HepG2 (cell line): ENCODE data around the gene SPATC1L.

Source experiments
- ARNT ChIP-seq: fragments of 450-650 bp; IDR thresholded peaks from 2 replicates; pipeline ENCODE4 v1.6.1; 2017
- BRD4 ChIP-seq: sonication (generic); formaldehyde crosslinking; IDR thresholded peaks from 2 replicates; pipeline ENCODE4 v1.4.0; 2020; ENCODE audit warnings: missing genetic modification reagents
- CENPX ChIP-seq: sonication (generic); formaldehyde crosslinking; IDR thresholded peaks from 2 replicates; pipeline ENCODE4 v1.9.0; 2021; ENCODE audit warnings: mild to moderate bottlenecking, missing genetic modification reagents, moderate library complexity
- MLLT10 ChIP-seq: sonication (generic); formaldehyde crosslinking; IDR thresholded peaks from 2 replicates; pipeline ENCODE4 v1.4.0; 2020; ENCODE audit warnings: missing genetic modification reagents
- NONO ChIP-seq, 2 experiments: fragments of 450-650 bp in 1 of 2; sonication (generic) in 1 of 2; formaldehyde crosslinking in 1 of 2; IDR thresholded peaks in 1 of 2; conservative IDR thresholded peaks in 1 of 2; 2 replicates each; pipeline versions ENCODE4 v1.6.1 to v1.8.0; 2017 to 2022; ENCODE audit warnings: mild to moderate bottlenecking in 1 of 2, missing genetic modification reagents in 1 of 2, moderate library complexity in 1 of 2
- POLR2A ChIP-seq, 2 experiments: IDR thresholded peaks; 2 replicates each; pipeline ENCODE4 v1.6.1; 2011; ENCODE audit warnings: low read depth in 2 of 2, low read length in 2 of 2, mild to moderate bottlenecking in 1 of 2, moderate library complexity in 1 of 2; ENCODE audit not compliant: insufficient read depth in 1 of 2
- YY1 ChIP-seq: IDR thresholded peaks from 2 replicates; pipeline ENCODE4 v1.6.1; 2011; ENCODE audit warnings: low read length, low read depth, moderate library complexity, mild to moderate bottlenecking; ENCODE audit not compliant: insufficient read depth, insufficient replicate concordance
- ZNF3 ChIP-seq: IDR thresholded peaks from 2 replicates; pipeline ENCODE4 v1.7.0; 2017; ENCODE audit warnings: inconsistent platforms
- ZNF816 ChIP-seq: sonication (generic); formaldehyde crosslinking; IDR thresholded peaks from 2 replicates; pipeline ENCODE4 v1.8.0; 2022; ENCODE audit warnings: missing genetic modification reagents, mild to moderate bottlenecking, borderline replicate concordance
- TF ChIP-seq, protein P1 (sequence below): sonication (generic); formaldehyde crosslinking; IDR thresholded peaks from 2 replicates; pipeline ENCODE4 v1.8.1; 2023; ENCODE audit warnings: missing genetic modification reagents, inconsistent platforms, borderline replicate concordance
- TF ChIP-seq, protein P2 (sequence below): sonication (generic); formaldehyde crosslinking; IDR thresholded peaks from 2 replicates; pipeline ENCODE4 v1.4.0; 2020; ENCODE audit warnings: missing genetic modification reagents
- TF ChIP-seq, protein P3 (sequence below), 2 experiments: sonication (generic) in 1 of 2; formaldehyde crosslinking in 1 of 2; IDR thresholded peaks; 2 replicates each; pipeline versions ENCODE4 v1.5.1 to v1.6.1; 2011 to 2020; ENCODE audit warnings: borderline replicate concordance in 1 of 2, low read depth in 1 of 2, low read length in 1 of 2, mild to moderate bottlenecking in 1 of 2, missing genetic modification reagents in 1 of 2, moderate library complexity in 1 of 2

DNA sequence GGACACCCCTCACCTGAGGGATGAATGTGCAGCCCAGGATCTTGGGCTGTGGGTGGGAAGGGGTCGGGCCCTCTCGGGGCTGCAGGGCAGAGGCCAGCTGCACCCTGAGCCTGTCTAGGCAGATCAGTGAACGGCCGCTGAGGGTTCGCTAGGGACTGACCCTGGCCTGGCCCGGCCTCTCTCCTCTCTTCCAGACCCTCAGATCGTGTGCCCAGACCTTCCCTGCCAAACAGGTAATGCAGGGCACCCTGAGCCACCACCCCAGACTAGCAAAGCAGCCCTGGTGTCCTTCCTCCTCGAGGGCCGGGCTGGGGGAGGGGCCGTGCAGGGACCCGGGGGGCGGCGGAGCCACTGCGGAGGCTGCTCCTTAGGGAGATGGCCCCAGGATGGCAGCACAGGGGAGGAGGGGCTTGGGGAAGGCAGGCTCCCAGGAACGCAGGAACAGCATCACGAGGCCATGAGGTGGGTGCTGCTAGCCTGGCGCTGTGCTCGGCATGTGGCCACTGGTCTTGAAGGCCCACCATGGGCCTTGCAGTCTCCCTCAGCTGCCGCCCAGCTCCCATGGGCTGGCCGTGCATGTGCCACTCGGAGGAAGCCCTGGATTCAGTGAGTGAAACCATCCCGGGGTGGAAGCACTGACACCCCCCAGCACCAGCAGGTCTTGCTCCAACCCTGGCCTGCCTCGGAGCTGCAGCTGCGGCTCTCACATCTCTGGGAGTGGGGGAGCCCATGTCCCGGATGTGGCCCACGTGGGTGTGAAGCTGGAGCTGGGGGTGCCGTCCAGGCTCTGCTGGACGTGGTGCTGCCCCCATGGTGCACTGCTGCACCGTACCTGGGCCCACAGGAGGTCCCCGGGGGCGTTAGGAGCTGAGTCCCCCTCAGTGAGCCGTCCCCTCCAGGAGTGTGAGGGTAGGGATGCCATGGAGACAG, 57.7 kb downstream of the SPATC1L start:
- TF ChIP-seq CENPX (no peak), NONO (IDR thresholded peaks at IDR 0.05) (no peak), NONO (CRISPR knock-in tag; conservative IDR thresholded peaks at IDR 0.05) (no peak), ZNF816 (CRISPR knock-in tag) (no peak), BRD4 (CRISPR knock-in tag) (no peak), MLLT10 (CRISPR knock-in tag) (no peak), ARNT (no peak), YY1 (no peak), POLR2A (IDR thresholded peaks at IDR 0.05; ENCODE audit: insufficient read depth in 1 of 2, low read depth in 2 of 2, low read length in 2 of 2) (no peak), ZNF3 (CRISPR knock-in tag) (no peak)
- TF ChIP-seq, protein P1, sequence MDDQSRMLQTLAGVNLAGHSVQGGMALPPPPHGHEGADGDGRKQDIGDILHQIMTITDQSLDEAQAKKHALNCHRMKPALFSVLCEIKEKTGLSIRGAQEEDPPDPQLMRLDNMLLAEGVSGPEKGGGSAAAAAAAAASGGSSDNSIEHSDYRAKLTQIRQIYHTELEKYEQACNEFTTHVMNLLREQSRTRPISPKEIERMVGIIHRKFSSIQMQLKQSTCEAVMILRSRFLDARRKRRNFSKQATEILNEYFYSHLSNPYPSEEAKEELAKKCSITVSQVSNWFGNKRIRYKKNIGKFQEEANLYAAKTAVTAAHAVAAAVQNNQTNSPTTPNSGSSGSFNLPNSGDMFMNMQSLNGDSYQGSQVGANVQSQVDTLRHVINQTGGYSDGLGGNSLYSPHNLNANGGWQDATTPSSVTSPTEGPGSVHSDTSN, result no peak
- TF ChIP-seq, protein P2, sequence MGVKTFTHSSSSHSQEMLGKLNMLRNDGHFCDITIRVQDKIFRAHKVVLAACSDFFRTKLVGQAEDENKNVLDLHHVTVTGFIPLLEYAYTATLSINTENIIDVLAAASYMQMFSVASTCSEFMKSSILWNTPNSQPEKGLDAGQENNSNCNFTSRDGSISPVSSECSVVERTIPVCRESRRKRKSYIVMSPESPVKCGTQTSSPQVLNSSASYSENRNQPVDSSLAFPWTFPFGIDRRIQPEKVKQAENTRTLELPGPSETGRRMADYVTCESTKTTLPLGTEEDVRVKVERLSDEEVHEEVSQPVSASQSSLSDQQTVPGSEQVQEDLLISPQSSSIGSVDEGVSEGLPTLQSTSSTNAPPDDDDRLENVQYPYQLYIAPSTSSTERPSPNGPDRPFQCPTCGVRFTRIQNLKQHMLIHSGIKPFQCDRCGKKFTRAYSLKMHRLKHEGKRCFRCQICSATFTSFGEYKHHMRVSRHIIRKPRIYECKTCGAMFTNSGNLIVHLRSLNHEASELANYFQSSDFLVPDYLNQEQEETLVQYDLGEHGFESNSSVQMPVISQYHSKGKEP (CRISPR knock-in tag), result no peak
- TF ChIP-seq, protein P3, sequence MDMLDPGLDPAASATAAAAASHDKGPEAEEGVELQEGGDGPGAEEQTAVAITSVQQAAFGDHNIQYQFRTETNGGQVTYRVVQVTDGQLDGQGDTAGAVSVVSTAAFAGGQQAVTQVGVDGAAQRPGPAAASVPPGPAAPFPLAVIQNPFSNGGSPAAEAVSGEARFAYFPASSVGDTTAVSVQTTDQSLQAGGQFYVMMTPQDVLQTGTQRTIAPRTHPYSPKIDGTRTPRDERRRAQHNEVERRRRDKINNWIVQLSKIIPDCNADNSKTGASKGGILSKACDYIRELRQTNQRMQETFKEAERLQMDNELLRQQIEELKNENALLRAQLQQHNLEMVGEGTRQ (IDR thresholded peaks at IDR 0.05; ENCODE audit: low read depth, low read length), result no peak
- TF ChIP-seq, protein P3 (CRISPR knock-in tag; IDR thresholded peaks at IDR 0.05; ENCODE audit: borderline replicate concordance), result no peak
